GM21526 (cell line): ENCODE results near the gene DHRS12.
"Not testable (repeated sequence)": the region's sequence is repeated elsewhere in the genome, so short reads cannot be mapped to it uniquely, and the experiment has no call there.

Source experiments
- ATAC-seq: cut with Tn5 transposase; IDR thresholded peaks from one replicate; pipeline ENCODE4 v1.9.1; 2021; ENCODE audit warnings: moderate library complexity; ENCODE audit not compliant: unreplicated experiment, low FRiP score

DHRS12 gene

GRCh38 chr13:51828730-51829567 is 25.0 kb upstream of the DHRS12 start:
- no peak for ATAC-seq

GRCh38 chr13:51827254-51827653 is 23.3 kb upstream of the DHRS12 start:
- ATAC-seq: no peak

GRCh38 chr13:51826606-51827005 is 22.6 kb upstream of the DHRS12 start:
- no peak for ATAC-seq

GRCh38 chr13:51825681-51826254 is 21.8 kb upstream of the DHRS12 start:
- no peak for ATAC-seq

- ATAC-seq: no peak
Measured at GRCh38 chr13:51825165-51825592, 21.2 kb upstream of the DHRS12 start.

GRCh38 chr13:51824712-51825111 is 20.7 kb upstream of the DHRS12 start:
- ATAC-seq: not testable (repeated sequence)

- no peak for ATAC-seq
Measured at GRCh38 chr13:51823863-51824262, 19.9 kb upstream of the DHRS12 start.

GRCh38 chr13:51823359-51823758 is 19.4 kb upstream of the DHRS12 start:
- ATAC-seq: no peak

GRCh38 chr13:51822106-51822815 is 18.3 kb upstream of the DHRS12 start:
- no peak for ATAC-seq

GRCh38 chr13:51821606-51822005 is 17.6 kb upstream of the DHRS12 start:
- ATAC-seq: no peak

GRCh38 chr13:51820016-51820597 is 16.1 kb upstream of the DHRS12 start:
- ATAC-seq: no peak

- no peak for ATAC-seq
Measured at GRCh38 chr13:51819544-51819943, 15.6 kb upstream of the DHRS12 start.

- ATAC-seq: no peak
Measured at GRCh38 chr13:51818781-51819511, 15.0 kb upstream of the DHRS12 start.

GRCh38 chr13:51818276-51818675 is 14.3 kb upstream of the DHRS12 start:
- no peak for ATAC-seq

GRCh38 chr13:51817717-51818116 is 13.8 kb upstream of the DHRS12 start:
- no peak for ATAC-seq

GRCh38 chr13:51816604-51817249 is 12.8 kb upstream of the DHRS12 start:
- ATAC-seq: no peak

GRCh38 chr13:51815848-51816247 is 11.9 kb upstream of the DHRS12 start:
- ATAC-seq: no peak

- peak; percentile 77 for ATAC-seq
Measured at GRCh38 chr13:51814825-51815650, 11.1 kb upstream of the DHRS12 start.

- ATAC-seq: no peak
Measured at GRCh38 chr13:51814071-51814470, 10.1 kb upstream of the DHRS12 start.
